ENCODE data around the gene TSPAN9.

TSPAN9 gene

GRCh38 chr12:3076730-3077571 lies at the start of gene TSPAN9:
TSPAN9 (plus strand) TSS chr12:3077379; CDS start chr12:3201194, 123,815 bp downstream.
- peak; percentile 97 for DNase-seq (ENCODE audit: low spot score)
- peak; percentile 77 for FAIRE-seq

DNA sequence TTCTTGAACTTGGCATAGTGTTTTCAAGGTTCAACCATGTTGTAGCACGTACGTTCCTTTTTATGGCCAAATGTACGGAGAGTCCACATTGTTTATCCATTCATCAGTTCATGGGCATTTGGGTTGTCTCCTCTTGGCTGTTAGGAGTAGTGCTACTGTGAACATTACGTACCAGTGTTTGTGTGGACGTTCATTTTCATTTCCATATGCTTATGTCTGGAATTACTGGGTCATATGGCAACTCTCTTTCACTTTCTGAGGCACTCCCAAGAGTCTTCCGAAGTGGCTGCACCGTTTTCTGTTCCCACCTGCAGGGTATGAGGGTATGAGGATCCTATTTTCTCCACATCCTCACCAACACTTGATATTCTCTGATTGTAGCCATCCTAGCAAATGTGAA lies 49.1 kb upstream of the TSPAN9 start:
- FAIRE-seq (peak; percentile 74), DNase-seq (ENCODE audit: low spot score) (no peak)

- FAIRE-seq (no peak), DNase-seq (ENCODE audit: low spot score) (no peak)
Measured at GRCh38 chr12:3030821-3031429, 46.3 kb upstream of the TSPAN9 start.

GRCh38 chr12:3032161-3032560 lies 45.0 kb upstream of the TSPAN9 start:
- DNase-seq (ENCODE audit: low spot score) = no peak
- FAIRE-seq = no peak

DNA sequence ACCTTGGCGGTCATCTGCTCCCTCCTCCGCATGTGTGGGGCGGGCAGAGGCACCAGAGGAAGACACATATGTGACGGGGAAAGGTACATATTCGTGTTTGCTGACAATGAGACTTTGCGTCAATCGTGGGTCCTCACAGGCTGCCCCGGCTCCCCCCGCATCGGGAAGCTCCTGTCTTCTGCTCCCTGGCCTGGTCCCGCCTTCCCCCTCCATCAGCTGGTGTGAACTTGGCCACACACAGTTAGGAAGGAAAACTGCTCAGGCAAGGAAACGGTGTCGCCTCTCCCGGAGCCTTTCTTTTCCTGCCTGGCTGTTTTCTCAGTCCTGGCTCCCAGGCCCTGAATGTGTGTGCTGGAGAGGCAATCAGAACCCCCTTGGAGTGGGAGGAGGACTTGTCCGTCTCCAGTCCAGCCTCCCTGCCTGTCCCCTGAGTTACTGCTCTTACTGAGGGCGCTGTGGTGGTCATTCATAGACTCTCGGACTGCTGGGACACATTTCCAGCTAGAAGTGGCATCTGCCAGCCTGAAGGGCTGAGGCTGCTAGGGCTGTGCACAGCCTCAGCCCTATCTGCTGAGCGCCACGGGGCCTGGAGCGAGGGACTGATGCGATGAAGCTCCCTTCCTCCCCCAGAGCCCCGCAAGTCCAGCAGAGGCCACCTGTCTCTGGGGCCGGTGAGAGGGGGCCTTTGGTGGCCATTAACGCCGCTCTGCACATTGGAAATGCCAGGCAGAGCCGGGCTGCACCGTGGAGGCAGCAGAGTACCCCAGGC lies 44.2 kb upstream of the TSPAN9 start:
- FAIRE-seq = no peak
- DNase-seq (ENCODE audit: low spot score) = no peak

DNA sequence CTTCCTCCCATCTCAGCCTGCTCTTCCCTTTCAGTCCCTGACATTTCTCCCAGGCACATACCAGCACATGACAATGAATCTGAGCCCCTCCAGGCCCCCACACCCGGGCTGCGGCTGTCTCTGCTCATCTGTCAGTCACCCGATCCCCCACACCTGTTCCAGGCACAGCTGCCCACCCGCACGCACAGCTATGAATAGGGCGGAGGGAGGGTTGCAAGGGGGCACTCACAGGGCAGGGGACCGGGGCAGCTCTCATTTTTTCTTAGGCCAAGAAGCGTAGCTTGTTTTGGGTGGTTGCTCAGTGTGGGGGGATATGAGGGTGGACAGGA lies 43.7 kb upstream of the TSPAN9 start:
- FAIRE-seq (no peak), DNase-seq (ENCODE audit: low spot score) (no peak)

GRCh38 chr12:3034067-3034750 lies 43.0 kb upstream of the TSPAN9 start:
- DNase-seq (ENCODE audit: low spot score) = peak; percentile 79
- FAIRE-seq = peak; percentile 61

DNA sequence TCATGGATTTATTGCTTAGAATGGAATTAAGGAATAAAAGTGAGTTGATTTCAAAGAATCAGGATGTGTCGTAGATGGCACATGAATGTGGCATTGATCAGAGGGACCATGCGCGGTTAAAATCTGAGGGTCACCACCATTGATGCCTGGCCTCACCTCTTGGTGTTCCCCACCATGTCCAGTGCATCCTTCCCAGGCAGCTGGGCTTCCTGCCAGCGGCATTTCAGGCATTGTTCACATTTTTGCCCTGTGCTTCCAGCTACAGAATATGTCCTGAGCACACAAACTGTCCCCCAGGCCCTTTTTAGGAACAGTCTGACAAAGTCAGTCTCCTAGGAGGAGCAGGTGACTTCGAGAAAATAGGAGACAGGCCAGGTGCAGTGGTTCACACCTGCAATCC lies 42.0 kb upstream of the TSPAN9 start:
- no peak for DNase-seq (ENCODE audit: low spot score)
- FAIRE-seq = no peak

- FAIRE-seq (peak; percentile 20), DNase-seq (ENCODE audit: low spot score) (no peak)
Measured at GRCh38 chr12:3035815-3036702, 41.1 kb upstream of the TSPAN9 start.

- FAIRE-seq (no peak), DNase-seq (ENCODE audit: low spot score) (no peak)
Measured at GRCh38 chr12:3036901-3037600, 40.1 kb upstream of the TSPAN9 start.

GRCh38 chr12:3038166-3038565 lies 39.0 kb upstream of the TSPAN9 start:
- DNase-seq (ENCODE audit: low spot score) = no peak
- no peak for FAIRE-seq

GRCh38 chr12:3038926-3039510 lies 38.2 kb upstream of the TSPAN9 start:
- FAIRE-seq (peak; percentile 44), DNase-seq (ENCODE audit: low spot score) (no peak)

DNA sequence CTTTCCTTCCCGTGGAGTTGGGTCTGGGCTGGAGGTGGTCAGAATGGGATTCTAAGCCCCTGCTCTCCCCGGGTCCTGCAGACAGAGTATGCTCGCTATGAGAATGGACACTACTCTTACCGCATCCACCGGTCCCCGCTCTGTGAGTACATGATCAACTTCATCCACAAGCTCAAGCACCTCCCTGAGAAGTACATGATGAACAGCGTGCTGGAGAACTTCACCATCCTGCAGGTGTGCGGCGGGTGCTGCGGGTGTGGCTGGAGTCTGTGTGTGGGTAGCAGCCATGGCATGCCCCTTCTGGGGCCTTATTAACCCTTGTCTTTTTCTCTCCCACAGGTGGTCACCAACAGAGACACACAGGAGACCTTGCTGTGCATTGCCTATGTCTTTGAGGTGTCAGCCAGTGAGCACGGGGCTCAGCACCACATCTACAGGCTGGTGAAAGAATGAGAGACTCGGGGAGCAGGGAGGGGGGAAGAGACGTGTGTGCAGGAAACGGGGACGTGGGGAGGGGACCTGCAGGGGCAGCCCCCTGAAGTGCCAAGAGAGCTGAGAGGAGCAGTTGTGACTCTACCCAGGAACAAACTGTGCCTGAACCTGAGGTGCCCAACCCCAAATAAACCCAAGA lies 37.0 kb upstream of the TSPAN9 start:
- FAIRE-seq (peak; percentile 53), DNase-seq (ENCODE audit: low spot score) (no peak)

DNA sequence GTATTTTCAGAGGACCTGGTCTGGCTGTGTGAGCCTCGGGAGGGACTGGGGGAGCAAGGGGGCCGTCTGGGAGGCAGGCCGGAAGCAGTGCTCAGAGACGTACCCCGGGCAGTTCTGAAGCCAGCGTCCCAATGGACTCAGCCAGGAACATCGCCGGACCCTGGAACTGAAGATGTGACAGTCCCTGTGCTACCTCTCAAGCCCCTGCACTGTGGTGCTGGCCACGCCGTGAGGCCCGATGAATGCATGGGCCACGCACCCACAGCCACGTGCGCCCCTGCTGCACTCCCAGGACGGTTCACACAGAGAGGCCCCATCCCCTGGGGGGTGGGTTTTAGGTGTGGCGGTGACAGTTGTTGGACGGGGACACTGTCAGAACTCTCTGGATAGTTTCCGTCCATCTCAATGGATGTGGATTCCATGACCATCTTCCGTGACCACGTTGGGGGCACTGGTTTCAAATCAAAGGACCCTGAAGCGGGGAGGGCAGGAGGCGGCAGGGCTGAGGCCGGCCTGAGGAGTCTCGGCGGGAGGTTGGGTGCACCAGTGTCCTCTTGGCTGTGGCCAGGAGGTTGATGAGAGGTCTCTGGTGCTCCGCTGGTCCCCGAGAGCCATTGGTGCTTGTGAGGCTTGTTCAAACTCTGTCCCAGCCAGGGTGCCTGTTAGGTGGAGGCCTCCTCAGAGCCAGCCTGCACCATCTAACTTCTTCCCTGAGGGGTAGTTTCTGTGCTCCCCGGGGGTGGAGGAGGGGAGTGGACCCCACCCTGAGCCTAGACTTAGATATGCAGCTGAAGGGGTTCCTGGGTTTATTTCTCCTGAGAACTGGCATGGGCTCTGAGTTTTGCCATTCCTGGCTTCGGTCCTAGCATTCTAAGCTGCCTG lies 36.3 kb upstream of the TSPAN9 start:
- peak; percentile 73 for FAIRE-seq

GRCh38 chr12:3041558-3042164 lies 35.5 kb upstream of the TSPAN9 start:
- FAIRE-seq (peak; percentile 74), DNase-seq (ENCODE audit: low spot score) (peak; percentile 94)

More for the DNA sequence above, 36.3 kb upstream of the TSPAN9 start:
- DNase-seq (ENCODE audit: low spot score) = no peak

GRCh38 chr12:3042394-3042793 lies 34.8 kb upstream of the TSPAN9 start:
- DNase-seq (ENCODE audit: low spot score) (no peak), FAIRE-seq (peak; percentile 48)

DNA sequence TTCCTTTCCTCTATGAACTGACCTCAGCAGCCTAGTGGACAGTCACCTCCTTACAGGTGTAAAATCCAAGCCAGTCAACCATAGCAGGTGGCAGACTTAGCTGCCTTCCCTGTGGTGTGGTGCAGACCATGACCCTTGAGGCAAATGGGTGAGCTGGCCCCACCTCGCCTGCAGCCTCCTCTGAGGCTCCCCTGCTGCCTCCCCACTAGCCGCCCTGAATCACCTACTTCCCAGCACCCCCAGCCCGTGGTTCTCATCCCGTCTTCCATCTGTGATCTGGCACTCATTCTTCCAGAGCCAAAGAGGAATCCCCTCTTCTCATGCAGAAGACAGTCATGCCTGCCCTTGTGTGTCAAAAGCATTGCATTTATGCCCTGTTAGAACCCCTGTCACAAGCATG lies 34.4 kb upstream of the TSPAN9 start:
- DNase-seq (ENCODE audit: low spot score) = no peak
- FAIRE-seq = no peak

DNA sequence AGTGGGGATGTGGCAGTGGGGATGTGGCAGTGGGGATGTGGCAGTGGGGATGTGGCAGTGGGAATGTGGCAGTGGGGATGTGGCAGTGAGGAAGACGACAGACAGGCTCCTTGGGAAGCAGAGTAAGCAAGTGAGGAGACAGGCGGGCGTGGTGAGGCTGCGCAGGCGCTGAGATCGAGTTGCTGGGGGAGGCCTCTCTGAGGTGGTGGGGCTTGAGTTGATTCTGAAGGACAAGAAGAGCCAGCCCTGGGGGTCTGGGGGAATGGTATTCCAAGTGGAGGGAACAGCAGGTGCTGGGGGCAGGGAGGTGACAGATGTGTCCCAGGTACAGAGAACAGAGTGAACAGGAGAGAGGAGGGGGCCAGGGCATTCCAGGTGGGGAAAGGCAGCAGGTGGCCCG lies 33.8 kb upstream of the TSPAN9 start:
- FAIRE-seq (no peak), DNase-seq (ENCODE audit: low spot score) (no peak)
